GM19324 (cell line): ENCODE data around the gene FAM9C.
A peak's percentile ranks its signal among the peaks of the same experiment; 100 is the strongest.
"Not testable (repeated sequence)": the region's sequence is repeated elsewhere in the genome, so short reads cannot be mapped to it uniquely, and the experiment has no call there.

Experiments
- ATAC-seq: cut with Tn5 transposase; IDR thresholded peaks from one replicate; pipeline ENCODE4 v1.9.1; 2021; ENCODE audit warnings: mild to moderate bottlenecking, moderate library complexity; ENCODE audit not compliant: unreplicated experiment, low FRiP score

The FAM9C gene

GRCh38 chrX:13046141-13046855 is 1.9 kb upstream of the FAM9C start:
- no peak for ATAC-seq

- no peak for ATAC-seq
These were observed 482 bp downstream of the FAM9C start for GRCh38 chrX:13043938-13044337.

GRCh38 chrX:13043138-13043537 is 1.3 kb downstream of the FAM9C start:
- ATAC-seq = no peak

- no peak for ATAC-seq
These were observed 7.5 kb downstream of the FAM9C start for GRCh38 chrX:13036896-13037295.

- no peak for ATAC-seq
These were observed 11.2 kb downstream of the FAM9C start for GRCh38 chrX:13033193-13033592.

GRCh38 chrX:13029887-13030771 is 14.3 kb downstream of the FAM9C start:
- no peak for ATAC-seq

GRCh38 chrX:13029637-13029886 is 14.9 kb downstream of the FAM9C start:
- ATAC-seq = no peak

GRCh38 chrX:13028871-13029636 is 15.4 kb downstream of the FAM9C start:
- ATAC-seq = no peak

GRCh38 chrX:13026877-13027652 is 17.4 kb downstream of the FAM9C start:
- ATAC-seq = no peak

- no peak for ATAC-seq
These were observed 19.4 kb downstream of the FAM9C start for GRCh38 chrX:13024986-13025385.

- no peak for ATAC-seq
These were observed 20.4 kb downstream of the FAM9C start for GRCh38 chrX:13023979-13024378.

- ATAC-seq = no peak
These were observed 20.9 kb downstream of the FAM9C start for GRCh38 chrX:13023567-13023966.

- ATAC-seq = no peak
These were observed 21.5 kb downstream of the FAM9C start for GRCh38 chrX:13022926-13023325.

- not testable (repeated sequence) for ATAC-seq
These were observed 27.7 kb downstream of the FAM9C start for GRCh38 chrX:13016731-13017130.

GRCh38 chrX:13015536-13016236 is 28.7 kb downstream of the FAM9C start:
- no peak for ATAC-seq

- peak; percentile 14 for ATAC-seq
These were observed 30.0 kb downstream of the FAM9C start for GRCh38 chrX:13014111-13015096.

- peak; percentile 83 for ATAC-seq
These were observed 30.9 kb downstream of the FAM9C start for GRCh38 chrX:13013363-13014110.

- ATAC-seq = no peak
These were observed 33.9 kb downstream of the FAM9C start for GRCh38 chrX:13010546-13010945.
